ENCODE results near the gene CHST7. TPM values are rescaled to one million over a fixed set of nuclear protein-coding genes. Genes with fewer than 3 reads are reported as not detected.

The CHST7 gene
- total RNA-seq, 4 donors from 2014 or later, result 4.9 to 10.3 (median 7.6) TPM

- Histone ChIP-seq H3K27me3 (no peaks in the 10 kb centered on the region), H3K36me3 (no peaks in the 10 kb centered on the region), H3K4me1 (no peaks in the 10 kb centered on the region), H3K9me3 (no peaks in the 10 kb centered on the region), H3K27ac (no peak overlapping the region), H3K4me3 (no peak overlapping the region)
- in situ Hi-C loops (cut with MboI; ENCODE audit: low pct_ligation_motif_present in 1 of 4, low pct_unique_long_range_greater_than_20kb in 1 of 4, low sequenced_read_pairs in 3 of 4), result no loop called here
- 0% methylated on average over 1 of the region's 1 CpG; no CpG with 5 or more reads in 1 of the 2 donors for WGBS, 2 donors (ENCODE audit: low coverage in 1 of 2)
- TF ChIP-seq POLR2AphosphoS5 (IDR thresholded peaks at IDR 0.05) (no peak), POLR2A (IDR thresholded peaks at IDR 0.05) (no peak), EP300 (IDR thresholded peaks at IDR 0.05; ENCODE audit: low read depth) (no peak), CTCF (IDR thresholded peaks at IDR 0.05) (no peak)
- intact Hi-C loops (cut with DNase I; ENCODE audit: low total_unique reads), result no loop called here
- no peak for DNase-seq
These were observed 25.5 kb downstream of the CHST7 start for GRCh38 chrX:46599051-46599560.

GRCh38 chrX:46601283-46601682, 27.7 kb downstream of the CHST7 start:
- intact Hi-C loops (cut with DNase I; ENCODE audit: low total_unique reads), result loop anchor here (10.0 kb wide), 1 partner anchor 1486 kb away; no protein-coding TSS in a partner anchor

GRCh38 chrX:46602468-46603102, 29.0 kb downstream of the CHST7 start:
- no peaks in the 10 kb centered on the region for H3K36me3 ChIP-seq
- in situ Hi-C loops (cut with MboI; ENCODE audit: low pct_ligation_motif_present in 1 of 4, low pct_unique_long_range_greater_than_20kb in 1 of 4, low sequenced_read_pairs in 3 of 4) (no loop called here), intact Hi-C loops (cut with DNase I; ENCODE audit: low total_unique reads) (loop anchor here (10.0 kb wide), 1 partner anchor 1488 kb away; no protein-coding TSS in a partner anchor)
- no peaks in the 10 kb centered on the region for H3K9me3 ChIP-seq
- no peak for TF ChIP-seq POLR2AphosphoS5 (IDR thresholded peaks at IDR 0.05)
- TF ChIP-seq EP300 (IDR thresholded peaks at IDR 0.05; ENCODE audit: low read depth), result no peak
- TF ChIP-seq CTCF (IDR thresholded peaks at IDR 0.05), result no peak
- no peak for TF ChIP-seq POLR2A (IDR thresholded peaks at IDR 0.05)
- H3K27me3 ChIP-seq, result no peaks in the 10 kb centered on the region
- WGBS, 2 donors (ENCODE audit: low coverage in 1 of 2), result 86% methylated on average over 6 of the region's 6 CpGs; no CpG with 5 or more reads in 1 of the 2 donors
- H3K4me1 ChIP-seq, result no peaks in the 10 kb centered on the region
- H3K27ac ChIP-seq, result no peak overlapping the region
- no peak overlapping the region for H3K4me3 ChIP-seq
- DNase-seq, result no peak

More at GRCh38 chrX:46601283-46601682, 27.7 kb downstream of the CHST7 start:
- Histone ChIP-seq H3K9me3 (no peaks in the 10 kb centered on the region), H3K27me3 (no peaks in the 10 kb centered on the region), H3K4me1 (no peaks in the 10 kb centered on the region), H3K36me3 (no peaks in the 10 kb centered on the region), H3K4me3 (no peak overlapping the region), H3K27ac (no peak overlapping the region)
- no peak for TF ChIP-seq POLR2AphosphoS5 (IDR thresholded peaks at IDR 0.05)
- TF ChIP-seq POLR2A (IDR thresholded peaks at IDR 0.05), result no peak
- no peak for TF ChIP-seq EP300 (IDR thresholded peaks at IDR 0.05; ENCODE audit: low read depth)
- DNase-seq, result no peak
- 40 to 74% methylated on average over 1 to 6 of the region's 6 CpGs for WGBS, 2 donors (ENCODE audit: low coverage in 1 of 2)
- in situ Hi-C loops (cut with MboI; ENCODE audit: low pct_ligation_motif_present in 1 of 4, low pct_unique_long_range_greater_than_20kb in 1 of 4, low sequenced_read_pairs in 3 of 4), result no loop called here

GRCh38 chrX:46607916-46608315, 34.4 kb downstream of the CHST7 start:
- no peaks in the 10 kb centered on the region for H3K9me3 ChIP-seq
- in situ Hi-C loops (cut with MboI; ENCODE audit: low pct_ligation_motif_present in 1 of 4, low pct_unique_long_range_greater_than_20kb in 1 of 4, low sequenced_read_pairs in 3 of 4), result no loop called here
- intact Hi-C loops (cut with DNase I; ENCODE audit: low total_unique reads), result loop anchor here (10.0 kb wide), 1 partner anchor 1493 kb away; no protein-coding TSS in a partner anchor
- no peak for TF ChIP-seq CTCF (IDR thresholded peaks at IDR 0.05)
- no peak for TF ChIP-seq POLR2A (IDR thresholded peaks at IDR 0.05)
- H3K36me3 ChIP-seq, result no peaks in the 10 kb centered on the region
- H3K27me3 ChIP-seq, result no peaks in the 10 kb centered on the region
- no peaks in the 10 kb centered on the region for H3K4me1 ChIP-seq
- no peak overlapping the region for H3K27ac ChIP-seq
- DNase-seq, result no peak
- H3K4me3 ChIP-seq, result no peak overlapping the region
- 84% methylated on average over 11 of the region's 11 CpGs; no CpG with 5 or more reads in 1 of the 2 donors for WGBS, 2 donors (ENCODE audit: low coverage in 1 of 2)
